ENCODE data around the gene SMARCD3.

DNA sequence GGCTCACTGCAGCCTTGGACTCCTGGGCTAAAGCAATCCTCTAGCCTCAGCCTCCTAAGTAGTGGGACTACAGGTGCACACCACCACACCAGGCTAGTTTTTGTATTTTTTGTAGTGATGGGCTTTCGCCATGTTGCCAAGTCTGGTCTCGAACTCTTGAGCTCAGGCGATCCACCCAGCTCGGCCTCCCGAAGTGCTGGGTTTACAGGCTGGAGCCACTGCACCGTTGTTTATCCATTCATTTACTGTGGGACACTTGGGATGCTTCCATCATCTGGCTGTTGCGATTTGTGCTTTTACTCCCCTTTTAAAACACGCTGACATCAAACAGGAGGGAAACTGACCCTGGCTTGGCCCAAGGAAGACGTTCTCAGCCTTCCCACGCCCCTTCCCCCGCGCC, 30.5 kb upstream of the SMARCD3 start:
- TF ChIP-seq, protein P1, sequence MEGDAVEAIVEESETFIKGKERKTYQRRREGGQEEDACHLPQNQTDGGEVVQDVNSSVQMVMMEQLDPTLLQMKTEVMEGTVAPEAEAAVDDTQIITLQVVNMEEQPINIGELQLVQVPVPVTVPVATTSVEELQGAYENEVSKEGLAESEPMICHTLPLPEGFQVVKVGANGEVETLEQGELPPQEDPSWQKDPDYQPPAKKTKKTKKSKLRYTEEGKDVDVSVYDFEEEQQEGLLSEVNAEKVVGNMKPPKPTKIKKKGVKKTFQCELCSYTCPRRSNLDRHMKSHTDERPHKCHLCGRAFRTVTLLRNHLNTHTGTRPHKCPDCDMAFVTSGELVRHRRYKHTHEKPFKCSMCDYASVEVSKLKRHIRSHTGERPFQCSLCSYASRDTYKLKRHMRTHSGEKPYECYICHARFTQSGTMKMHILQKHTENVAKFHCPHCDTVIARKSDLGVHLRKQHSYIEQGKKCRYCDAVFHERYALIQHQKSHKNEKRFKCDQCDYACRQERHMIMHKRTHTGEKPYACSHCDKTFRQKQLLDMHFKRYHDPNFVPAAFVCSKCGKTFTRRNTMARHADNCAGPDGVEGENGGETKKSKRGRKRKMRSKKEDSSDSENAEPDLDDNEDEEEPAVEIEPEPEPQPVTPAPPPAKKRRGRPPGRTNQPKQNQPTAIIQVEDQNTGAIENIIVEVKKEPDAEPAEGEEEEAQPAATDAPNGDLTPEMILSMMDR (IDR thresholded peaks at IDR 0.05) = no peak
- no peak for TF ChIP-seq POLR2AphosphoS5 (IDR thresholded peaks at IDR 0.05)

Measured in prostate gland (tissue), 2 donors.